HG03520 (cell line): Measurements from ENCODE around the gene TNF.

ENCODE experiments used
- ATAC-seq: cut with Tn5 transposase; IDR thresholded peaks from one replicate; pipeline ENCODE4 v1.9.1; 2021; ENCODE audit warnings: mild to moderate bottlenecking, moderate library complexity; ENCODE audit not compliant: unreplicated experiment

The TNF gene

DNA sequence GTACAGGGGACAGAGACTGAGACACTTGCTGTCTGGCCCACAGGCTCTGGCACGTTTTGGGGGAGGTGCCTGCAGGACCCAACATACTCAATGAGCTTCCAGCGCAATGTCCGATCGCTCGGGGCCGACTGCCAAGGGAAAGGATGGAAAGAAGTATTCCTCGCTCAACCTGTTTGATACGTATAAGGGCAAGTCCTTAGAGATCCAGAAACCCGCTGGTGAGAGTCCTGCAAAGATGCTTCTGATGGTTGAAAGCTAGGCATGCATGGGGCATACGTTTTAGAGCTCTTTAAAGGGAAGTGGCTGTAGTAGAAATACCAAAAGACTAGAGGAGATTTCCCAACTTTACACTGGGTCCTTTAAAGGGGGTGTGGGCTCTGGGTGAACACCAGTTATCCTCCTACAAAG, 47.3 kb downstream of the TNF start:
- ATAC-seq: no peak

DNA sequence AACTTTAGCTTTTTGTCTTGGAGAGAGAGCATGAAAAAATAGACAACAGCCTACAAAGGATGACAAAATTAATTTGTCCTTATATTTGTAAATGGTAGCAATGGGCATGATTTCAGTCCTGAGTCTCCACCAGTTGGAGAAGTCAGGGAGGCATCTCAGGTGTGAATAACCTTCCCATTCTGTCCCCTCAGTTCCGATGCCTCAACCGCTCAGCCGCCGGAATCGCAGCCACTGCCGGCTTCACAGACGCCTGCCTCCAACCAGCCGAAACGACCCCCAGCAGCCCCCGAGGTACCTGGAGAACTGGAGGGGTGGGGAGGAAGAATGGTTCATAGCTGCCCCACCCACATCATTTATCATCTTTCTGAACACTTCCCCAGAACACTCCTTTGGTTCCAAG, 48.7 kb downstream of the TNF start:
- ATAC-seq: no peak

DNA sequence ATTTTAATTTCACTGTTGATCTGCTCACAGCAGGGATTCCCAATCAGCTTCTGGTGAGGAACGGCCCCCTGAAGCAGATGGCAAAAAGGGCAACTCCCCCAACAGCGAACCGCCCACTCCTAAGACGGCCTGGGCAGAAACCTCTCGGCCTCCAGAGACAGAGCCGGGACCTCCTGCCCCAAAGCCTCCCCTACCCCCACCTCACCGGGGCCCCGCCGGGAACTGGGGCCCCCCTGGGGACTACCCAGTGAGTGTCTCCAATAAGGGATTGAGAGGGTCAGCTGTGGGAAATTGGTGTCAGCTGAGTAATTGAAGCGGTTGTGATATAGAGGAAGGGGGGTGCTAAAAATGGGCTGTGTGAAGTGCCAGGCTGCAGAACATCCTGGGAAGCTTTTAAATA, 51.6 kb downstream of the TNF start:
- ATAC-seq: no peak

DNA sequence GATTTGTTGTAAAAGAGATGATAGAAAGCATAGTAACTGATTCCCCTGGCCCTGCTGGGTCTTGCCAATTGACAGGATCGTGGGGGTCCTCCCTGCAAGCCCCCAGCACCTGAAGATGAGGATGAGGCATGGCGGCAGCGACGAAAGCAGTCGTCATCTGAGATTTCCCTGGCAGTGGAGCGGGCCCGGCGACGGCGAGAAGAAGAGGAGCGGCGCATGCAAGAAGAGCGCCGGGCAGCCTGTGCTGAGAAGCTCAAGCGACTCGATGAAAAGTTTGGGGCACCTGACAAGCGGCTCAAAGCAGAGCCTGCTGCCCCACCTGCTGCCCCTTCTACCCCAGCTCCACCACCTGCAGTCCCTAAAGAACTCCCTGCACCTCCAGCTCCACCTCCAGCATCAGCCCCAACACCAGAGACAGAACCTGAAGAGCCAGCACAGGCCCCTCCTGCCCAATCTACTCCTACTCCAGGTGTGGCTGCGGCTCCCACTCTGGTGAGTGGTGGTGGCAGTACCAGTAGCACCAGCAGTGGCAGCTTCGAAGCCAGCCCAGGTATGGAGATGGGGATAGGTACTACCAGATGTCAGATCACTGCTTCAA, 52.4 kb downstream of the TNF start:
- no peak for ATAC-seq
